ENCODE data around the gene SHB. TPM values are rescaled to one million over a fixed set of nuclear protein-coding genes. Genes with fewer than 3 reads are reported as not detected.

The SHB gene
- total RNA-seq, 1 experiment from 2014 or later: 20.7 TPM

DNA sequence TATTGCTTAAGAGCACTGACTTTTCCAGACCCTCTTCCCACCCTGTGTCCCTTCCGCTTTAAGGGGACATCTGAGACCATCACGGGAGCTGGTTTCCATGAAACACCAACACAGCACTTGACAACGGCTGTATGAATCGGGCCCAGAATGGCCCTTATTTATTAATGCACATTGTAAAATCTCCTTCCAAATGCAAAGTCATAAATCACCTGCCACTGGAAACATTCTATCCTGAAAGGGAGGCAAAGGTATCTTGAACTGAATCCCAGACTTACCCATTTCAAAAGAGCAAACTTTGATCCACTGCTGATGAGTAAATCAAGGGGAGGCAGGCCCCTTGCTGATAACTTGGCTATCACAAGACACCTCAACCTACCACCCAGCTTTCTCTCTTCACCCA lies 37.4 kb downstream of the SHB start:
- DNase-seq (ENCODE audit: low spot score): no peak
- H3K4me3 ChIP-seq (ENCODE audit: low read depth, low read length, poor library complexity, severe bottlenecking): no peak overlapping the region
- peaks cover 37% of the 10 kb centered on the region for H3K4me1 ChIP-seq (ENCODE audit: insufficient read depth, low read length, poor library complexity, severe bottlenecking)
- no peaks in the 10 kb centered on the region for H3K27me3 ChIP-seq (replicated peaks; ENCODE audit: insufficient read depth, low read depth, low read length, poor library complexity)
- POLR2A ChIA-PET (ENCODE audit: low non-redundant PET): no interaction called here
- no peak overlapping the region for H3K27ac ChIP-seq (ENCODE audit: low read depth, low read length, poor library complexity, severe bottlenecking)
- intact Hi-C loops (cut with micrococcal nuclease; ENCODE audit: unreplicated experiment): no loop called here
- H3K36me3 ChIP-seq (ENCODE audit: insufficient read depth, low read length, poor library complexity, severe bottlenecking): no peaks in the 10 kb centered on the region
- no TSS peak for BruUV-seq (replicated peaks)
- TF ChIP-seq, protein P1, sequence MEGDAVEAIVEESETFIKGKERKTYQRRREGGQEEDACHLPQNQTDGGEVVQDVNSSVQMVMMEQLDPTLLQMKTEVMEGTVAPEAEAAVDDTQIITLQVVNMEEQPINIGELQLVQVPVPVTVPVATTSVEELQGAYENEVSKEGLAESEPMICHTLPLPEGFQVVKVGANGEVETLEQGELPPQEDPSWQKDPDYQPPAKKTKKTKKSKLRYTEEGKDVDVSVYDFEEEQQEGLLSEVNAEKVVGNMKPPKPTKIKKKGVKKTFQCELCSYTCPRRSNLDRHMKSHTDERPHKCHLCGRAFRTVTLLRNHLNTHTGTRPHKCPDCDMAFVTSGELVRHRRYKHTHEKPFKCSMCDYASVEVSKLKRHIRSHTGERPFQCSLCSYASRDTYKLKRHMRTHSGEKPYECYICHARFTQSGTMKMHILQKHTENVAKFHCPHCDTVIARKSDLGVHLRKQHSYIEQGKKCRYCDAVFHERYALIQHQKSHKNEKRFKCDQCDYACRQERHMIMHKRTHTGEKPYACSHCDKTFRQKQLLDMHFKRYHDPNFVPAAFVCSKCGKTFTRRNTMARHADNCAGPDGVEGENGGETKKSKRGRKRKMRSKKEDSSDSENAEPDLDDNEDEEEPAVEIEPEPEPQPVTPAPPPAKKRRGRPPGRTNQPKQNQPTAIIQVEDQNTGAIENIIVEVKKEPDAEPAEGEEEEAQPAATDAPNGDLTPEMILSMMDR (conservative IDR thresholded peaks at IDR 0.05; ENCODE audit: low read depth, low read length): no peak
- TF ChIP-seq EZH2 (IDR thresholded peaks at IDR 0.05; ENCODE audit: borderline replicate concordance, low read depth, low read length, poor library complexity, severe bottlenecking): no peak
- H3K9me3 ChIP-seq (ENCODE audit: low read depth, low read length, poor library complexity, severe bottlenecking): no peaks in the 10 kb centered on the region
- CTCF ChIA-PET: no interaction called here

DNA sequence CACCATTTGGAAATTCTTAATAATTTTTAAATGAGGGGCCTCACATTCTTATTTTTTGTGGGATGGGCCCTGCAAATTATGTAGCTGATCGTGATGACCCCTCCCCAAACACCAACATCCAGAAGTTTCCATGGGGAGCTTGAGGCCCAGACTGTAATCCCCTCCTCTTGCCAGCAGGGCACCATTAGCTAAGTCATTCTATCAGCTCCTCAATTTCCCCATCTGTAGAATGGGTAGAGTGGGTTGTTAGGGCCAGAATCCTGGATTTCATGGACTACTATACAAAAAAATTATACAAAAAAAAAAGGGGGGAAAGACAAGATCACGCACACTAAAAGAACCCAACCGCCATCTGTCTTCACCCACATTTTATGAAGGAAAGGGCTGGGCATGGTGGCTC lies 38.4 kb downstream of the SHB start:
- H3K27ac ChIP-seq (ENCODE audit: low read depth, low read length, poor library complexity, severe bottlenecking): no peak overlapping the region

DNA sequence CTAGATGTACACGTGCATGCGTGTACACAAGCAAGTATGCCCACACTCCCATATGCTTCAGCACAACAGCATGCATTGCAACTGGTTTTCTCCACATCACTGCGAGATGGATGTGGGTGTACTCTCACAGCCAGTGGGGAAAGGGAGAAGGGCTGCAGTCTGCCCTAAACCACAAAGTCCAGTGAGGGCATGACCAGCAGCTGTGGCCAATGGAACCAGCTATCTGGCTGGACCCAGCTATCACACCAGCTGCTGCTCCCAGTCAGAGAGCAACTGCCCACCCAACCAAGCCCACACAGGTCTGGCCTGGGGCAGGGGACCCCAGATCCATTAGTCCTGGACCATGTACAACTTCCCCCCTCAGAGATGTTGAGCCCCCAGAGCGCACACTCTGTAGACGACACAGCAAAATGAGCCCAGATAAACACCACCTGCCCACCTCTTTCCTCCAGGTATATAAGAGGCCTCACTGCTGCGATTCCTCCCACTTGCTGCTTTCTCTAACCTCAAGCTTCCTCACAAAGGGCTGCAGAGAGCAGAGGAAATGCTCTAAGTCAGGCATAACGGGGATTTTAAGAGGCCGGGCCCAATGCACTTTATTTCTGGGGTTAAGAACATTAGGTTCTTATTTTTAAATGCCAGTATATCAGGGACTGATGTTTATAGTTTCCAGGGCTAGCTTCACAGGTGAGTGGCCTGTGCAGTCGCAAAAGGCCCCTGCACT lies 39.0 kb downstream of the SHB start:
- no peak for TF ChIP-seq EZH2 (IDR thresholded peaks at IDR 0.05; ENCODE audit: borderline replicate concordance, low read depth, low read length, poor library complexity, severe bottlenecking)
- TF ChIP-seq, protein P1 (conservative IDR thresholded peaks at IDR 0.05; ENCODE audit: low read depth, low read length): no peak
- Histone ChIP-seq H3K27ac (ENCODE audit: low read depth, low read length, poor library complexity, severe bottlenecking) (no peak overlapping the region), H3K4me1 (ENCODE audit: insufficient read depth, low read length, poor library complexity, severe bottlenecking) (peaks cover 39% of the 10 kb centered on the region), H3K27me3 (replicated peaks; ENCODE audit: insufficient read depth, low read depth, low read length, poor library complexity) (no peaks in the 10 kb centered on the region), H3K36me3 (ENCODE audit: insufficient read depth, low read length, poor library complexity, severe bottlenecking) (no peaks in the 10 kb centered on the region), H3K9me3 (ENCODE audit: low read depth, low read length, poor library complexity, severe bottlenecking) (no peaks in the 10 kb centered on the region), H3K4me3 (ENCODE audit: low read depth, low read length, poor library complexity, severe bottlenecking) (no peak overlapping the region)
- DNase-seq (ENCODE audit: low spot score): no peak
- BruUV-seq (replicated peaks): no TSS peak
- CTCF ChIA-PET: no interaction called here
- POLR2A ChIA-PET (ENCODE audit: low non-redundant PET): no interaction called here
- intact Hi-C loops (cut with micrococcal nuclease; ENCODE audit: unreplicated experiment): loop anchor here (5.0 to 10.0 kb wide), 2 partner anchors 37 to 65 kb away; partner anchors contain the start of gene SHB

More for the DNA sequence above, 38.4 kb downstream of the SHB start:
- H3K4me1 ChIP-seq (ENCODE audit: insufficient read depth, low read length, poor library complexity, severe bottlenecking): peaks cover 37% of the 10 kb centered on the region
- DNase-seq (ENCODE audit: low spot score): no peak
- no peak overlapping the region for H3K4me3 ChIP-seq (ENCODE audit: low read depth, low read length, poor library complexity, severe bottlenecking)
- no peaks in the 10 kb centered on the region for H3K36me3 ChIP-seq (ENCODE audit: insufficient read depth, low read length, poor library complexity, severe bottlenecking)
- TF ChIP-seq, protein P1 (conservative IDR thresholded peaks at IDR 0.05; ENCODE audit: low read depth, low read length): no peak
- no peak for TF ChIP-seq EZH2 (IDR thresholded peaks at IDR 0.05; ENCODE audit: borderline replicate concordance, low read depth, low read length, poor library complexity, severe bottlenecking)
- no peaks in the 10 kb centered on the region for H3K9me3 ChIP-seq (ENCODE audit: low read depth, low read length, poor library complexity, severe bottlenecking)
- H3K27me3 ChIP-seq (replicated peaks; ENCODE audit: insufficient read depth, low read depth, low read length, poor library complexity): no peaks in the 10 kb centered on the region
- BruUV-seq (replicated peaks): no TSS peak
- ChIA-PET CTCF (no interaction called here), POLR2A (ENCODE audit: low non-redundant PET) (no interaction called here)
- intact Hi-C loops (cut with micrococcal nuclease; ENCODE audit: unreplicated experiment): no loop called here

All from A673 (cell line).